ENCODE results near the gene TMEFF1.

TMEFF1 gene

GRCh38 chr9:100567856-100568255 lies 94.9 kb downstream of the TMEFF1 start:
- DNase-seq (ENCODE audit: low spot score) (no peak), FAIRE-seq (no peak)

GRCh38 chr9:100573655-100574260 lies 100.8 kb downstream of the TMEFF1 start:
- no peak for DNase-seq (ENCODE audit: low spot score)
- FAIRE-seq = no peak

DNA sequence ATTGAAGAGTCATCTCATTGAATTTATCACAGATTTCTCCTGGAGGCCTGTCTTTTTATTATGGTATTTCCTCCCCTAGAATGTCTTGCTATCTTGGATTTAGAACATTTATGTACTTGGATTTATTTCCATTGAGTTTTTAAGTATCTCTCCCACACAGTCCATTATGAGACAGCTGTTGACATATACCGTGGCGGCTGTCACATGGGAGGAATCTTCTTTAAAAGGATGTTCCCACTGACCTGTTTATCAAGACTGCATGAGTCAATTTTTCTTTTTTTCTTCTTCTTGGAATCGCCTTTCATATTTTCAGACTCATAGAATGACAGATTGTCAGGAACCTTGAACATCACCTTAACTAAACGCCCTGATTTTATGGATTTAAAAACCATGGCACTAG lies 102.1 kb downstream of the TMEFF1 start:
- no peak for DNase-seq (ENCODE audit: low spot score)
- FAIRE-seq = no peak

DNA sequence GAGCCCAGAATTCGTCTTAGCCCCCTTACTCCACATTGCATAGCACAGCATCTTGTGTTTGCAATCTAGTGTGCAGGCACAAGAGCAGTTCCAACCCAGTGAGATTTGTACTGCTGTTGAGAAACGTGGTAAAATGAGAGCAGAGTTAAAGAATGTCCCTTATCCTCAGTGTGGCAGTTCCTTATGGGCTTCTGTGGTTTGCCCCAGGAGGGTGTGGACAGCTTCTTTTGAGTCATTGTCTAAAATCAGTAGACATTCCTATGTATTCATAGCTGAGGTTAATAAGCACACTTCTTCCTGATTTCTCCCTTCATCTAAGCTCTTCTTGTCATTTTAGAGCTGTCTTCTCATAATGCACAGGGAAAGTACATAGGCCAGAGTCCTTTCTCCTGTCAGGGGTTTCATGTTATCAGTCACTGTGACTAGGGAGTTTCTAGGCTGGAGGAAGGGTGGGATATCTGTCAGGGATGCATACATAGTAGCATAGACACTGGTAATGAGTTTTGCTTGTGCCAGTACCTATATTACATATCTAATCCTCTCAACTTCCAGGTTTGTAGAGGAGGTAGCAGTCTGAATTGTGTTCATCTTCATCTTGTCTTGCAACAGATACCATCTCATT lies 102.9 kb downstream of the TMEFF1 start:
- FAIRE-seq (no peak), DNase-seq (ENCODE audit: low spot score) (no peak)

DNA sequence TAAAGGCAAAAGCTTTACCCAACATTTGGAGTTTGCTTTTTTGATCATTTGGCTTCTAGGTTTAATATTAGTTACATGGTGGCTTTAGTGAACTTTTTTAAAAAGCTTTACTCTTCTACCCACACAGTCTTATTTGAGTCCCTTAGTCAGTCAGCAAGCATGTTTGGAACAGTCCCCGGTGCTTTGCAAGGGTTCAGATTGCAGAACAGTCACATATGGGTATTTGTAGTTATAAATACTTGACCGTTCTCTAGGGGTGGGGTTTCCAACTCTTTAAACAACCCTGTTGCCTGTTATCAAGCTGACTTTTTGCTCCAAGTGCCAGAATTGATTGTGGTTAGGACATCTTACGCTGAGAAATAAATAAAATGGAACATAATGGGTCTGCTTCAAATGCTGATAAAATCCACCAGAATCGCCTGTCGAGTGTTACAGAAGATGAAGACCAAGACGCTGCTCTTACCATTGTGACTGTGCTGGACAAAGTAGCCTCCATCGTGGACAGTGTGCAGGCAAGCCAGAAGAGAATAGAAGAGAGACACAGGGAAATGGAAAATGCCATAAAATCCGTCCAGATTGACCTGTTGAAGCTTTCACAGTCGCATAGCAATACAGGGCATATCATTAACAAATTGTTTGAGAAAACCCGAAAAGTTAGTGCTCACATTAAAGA lies 105.0 kb downstream of the TMEFF1 start, which contains the start of gene CAVIN4:
CAVIN4 (plus strand) TSS at position 304 of the 673 bp plus-strand sequence; CDS start at position 369, 65 bp downstream.
- no peak for DNase-seq (ENCODE audit: low spot score)
- FAIRE-seq = no peak

GRCh38 chr9:100578610-100579009 lies 105.7 kb downstream of the TMEFF1 start:
- FAIRE-seq = no peak

GRCh38 chr9:100579665-100580064 lies 106.7 kb downstream of the TMEFF1 start:
- DNase-seq (ENCODE audit: low spot score) = no peak
- FAIRE-seq = no peak

More at GRCh38 chr9:100578610-100579009, 105.7 kb downstream of the TMEFF1 start:
- no peak for DNase-seq (ENCODE audit: low spot score)

GRCh38 chr9:100580257-100580656 lies 107.3 kb downstream of the TMEFF1 start:
- FAIRE-seq (no peak), DNase-seq (ENCODE audit: low spot score) (no peak)

DNA sequence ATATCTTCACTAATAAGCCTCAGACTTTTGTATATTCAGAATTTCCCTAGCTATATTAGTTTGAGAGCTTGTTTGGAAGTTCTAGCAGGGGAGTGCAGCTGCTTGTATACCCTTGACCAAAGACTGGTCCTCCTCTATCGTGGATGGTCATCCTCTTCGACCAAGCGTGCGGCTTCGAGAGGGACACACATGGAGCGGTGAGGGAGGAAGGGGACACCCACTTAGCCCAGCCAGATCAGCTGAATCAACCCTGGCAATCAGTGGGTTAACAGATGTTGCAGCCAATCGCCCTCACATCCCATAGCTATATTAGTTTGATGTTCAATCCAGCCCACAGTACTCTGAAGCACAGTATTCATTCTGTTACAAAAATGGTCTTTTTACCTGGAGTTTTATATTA lies 108.1 kb downstream of the TMEFF1 start:
- FAIRE-seq (no peak), DNase-seq (ENCODE audit: low spot score) (no peak)

DNA sequence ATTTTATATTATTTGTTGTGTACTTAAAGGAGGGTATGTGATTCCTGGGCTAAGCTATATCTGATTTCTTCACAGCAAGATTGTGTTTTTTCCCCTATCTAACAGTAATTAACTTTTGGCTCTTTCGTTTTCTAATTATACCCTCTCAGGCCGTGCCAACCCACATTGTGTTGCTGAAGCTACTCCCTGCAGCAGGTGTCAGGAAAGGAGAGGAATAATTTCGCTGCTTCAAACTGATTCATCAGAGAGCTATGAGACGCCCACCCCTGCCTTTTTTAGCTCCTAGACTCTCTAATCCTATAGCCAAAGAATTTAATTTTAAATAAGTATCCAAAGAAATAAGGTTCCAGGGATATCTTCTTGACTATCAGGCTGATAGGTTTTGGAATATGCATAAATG lies 108.7 kb downstream of the TMEFF1 start:
- FAIRE-seq (no peak), DNase-seq (ENCODE audit: low spot score) (no peak)

DNA sequence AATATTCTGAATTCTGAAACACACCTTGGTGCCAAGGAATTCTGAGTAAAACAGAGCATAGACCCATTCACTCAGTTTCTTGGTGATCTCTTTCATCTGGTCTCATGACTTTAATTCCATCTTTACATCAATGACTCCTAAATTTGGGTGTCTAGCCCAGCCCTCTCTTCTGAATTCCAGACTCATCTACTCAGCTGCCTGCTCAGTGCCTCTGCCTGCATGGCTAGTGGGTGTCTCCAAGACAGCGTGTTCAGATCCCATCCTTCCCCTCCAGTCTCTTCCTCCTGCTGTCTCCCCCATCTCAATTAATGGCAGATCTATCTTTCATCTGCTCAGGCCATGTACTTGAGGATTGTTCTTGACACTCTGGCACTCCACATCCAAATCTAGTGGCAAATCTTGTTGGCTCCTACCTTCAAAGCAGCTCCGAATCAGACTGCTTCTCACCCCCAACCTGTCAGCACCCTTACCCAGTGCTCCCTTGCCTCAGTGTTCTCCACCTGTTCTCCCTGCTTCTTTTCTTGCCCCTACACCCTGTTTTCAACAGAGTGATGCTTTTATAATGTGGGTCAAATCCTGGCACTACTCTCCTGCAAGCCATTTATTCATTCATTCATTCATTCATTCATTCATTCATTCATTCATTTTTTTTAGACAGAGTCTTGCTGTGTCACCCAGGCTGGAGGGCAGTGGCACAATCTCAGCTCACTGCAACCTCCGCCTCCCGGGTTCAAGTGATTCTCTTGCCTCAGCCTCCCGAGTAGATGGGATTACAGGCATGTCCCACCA lies 110.3 kb downstream of the TMEFF1 start:
- no peak for DNase-seq (ENCODE audit: low spot score)
- no peak for FAIRE-seq

- FAIRE-seq = no peak
- no peak for DNase-seq (ENCODE audit: low spot score)
These were observed 112.0 kb downstream of the TMEFF1 start for GRCh38 chr9:100584951-100585350.

DNA sequence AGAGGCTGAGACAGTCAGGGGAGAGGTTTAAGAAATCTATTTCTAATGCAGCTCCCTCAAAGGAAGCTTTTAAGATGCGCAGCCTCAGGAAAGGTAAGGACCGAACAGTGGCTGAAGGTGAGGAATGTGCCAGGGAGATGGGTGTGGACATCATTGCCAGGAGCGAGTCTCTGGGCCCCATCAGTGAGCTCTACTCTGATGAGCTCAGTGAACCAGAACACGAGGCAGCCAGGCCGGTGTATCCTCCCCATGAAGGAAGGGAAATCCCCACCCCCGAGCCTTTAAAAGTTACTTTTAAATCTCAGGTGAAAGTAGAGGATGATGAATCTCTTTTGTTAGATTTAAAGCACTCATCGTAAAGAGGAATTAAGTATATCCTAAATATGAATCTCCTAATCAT lies 113.1 kb downstream of the TMEFF1 start:
- FAIRE-seq = no peak

GRCh38 chr9:100587375-100587774 lies 114.4 kb downstream of the TMEFF1 start:
- DNase-seq (ENCODE audit: low spot score) = no peak
- FAIRE-seq = no peak

More for the DNA sequence above, 113.1 kb downstream of the TMEFF1 start:
- DNase-seq (ENCODE audit: low spot score) = no peak

DNA sequence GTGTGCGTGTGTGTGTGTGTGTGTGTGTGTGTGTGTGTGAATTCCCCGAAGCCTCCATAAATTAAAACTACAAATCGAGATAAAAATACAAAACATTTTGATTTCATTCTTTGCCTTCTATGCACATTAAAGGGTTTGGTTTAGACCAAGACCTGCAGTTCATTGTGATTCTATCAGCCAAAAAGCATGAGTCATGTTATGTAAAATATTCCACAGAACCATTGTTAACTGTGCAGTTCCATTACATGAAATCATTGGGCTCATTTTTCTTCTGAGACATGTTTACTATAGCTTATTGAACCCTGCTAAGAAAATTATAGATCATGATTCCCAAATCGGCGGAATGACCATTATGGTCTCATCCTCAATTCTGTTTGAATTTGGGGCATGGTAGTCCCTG lies 116.6 kb downstream of the TMEFF1 start:
- DNase-seq (ENCODE audit: low spot score) (no peak), FAIRE-seq (no peak)

DNA sequence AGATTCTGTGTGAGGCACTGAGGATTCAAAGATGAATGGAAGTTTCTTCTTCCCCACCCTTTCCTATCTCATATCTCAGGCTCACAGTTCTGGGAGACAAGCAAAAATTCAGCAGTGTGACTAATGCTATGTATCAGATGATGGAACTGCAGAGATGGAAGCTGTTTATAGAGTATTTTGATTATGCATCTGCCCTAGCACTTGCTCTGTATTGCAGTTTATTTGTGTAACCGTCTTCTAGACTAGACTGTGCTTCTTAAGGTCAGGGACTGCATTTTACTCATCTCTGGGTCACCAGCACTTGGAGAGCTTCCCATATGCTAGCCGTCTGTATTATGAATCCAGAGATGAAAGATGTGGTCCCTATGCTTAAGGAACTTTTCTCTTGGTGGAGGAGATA lies 117.5 kb downstream of the TMEFF1 start:
- DNase-seq (ENCODE audit: low spot score) = no peak
- FAIRE-seq = no peak

GRCh38 chr9:100591139-100591538 lies 118.2 kb downstream of the TMEFF1 start:
- DNase-seq (ENCODE audit: low spot score) (no peak), FAIRE-seq (no peak)

DNA sequence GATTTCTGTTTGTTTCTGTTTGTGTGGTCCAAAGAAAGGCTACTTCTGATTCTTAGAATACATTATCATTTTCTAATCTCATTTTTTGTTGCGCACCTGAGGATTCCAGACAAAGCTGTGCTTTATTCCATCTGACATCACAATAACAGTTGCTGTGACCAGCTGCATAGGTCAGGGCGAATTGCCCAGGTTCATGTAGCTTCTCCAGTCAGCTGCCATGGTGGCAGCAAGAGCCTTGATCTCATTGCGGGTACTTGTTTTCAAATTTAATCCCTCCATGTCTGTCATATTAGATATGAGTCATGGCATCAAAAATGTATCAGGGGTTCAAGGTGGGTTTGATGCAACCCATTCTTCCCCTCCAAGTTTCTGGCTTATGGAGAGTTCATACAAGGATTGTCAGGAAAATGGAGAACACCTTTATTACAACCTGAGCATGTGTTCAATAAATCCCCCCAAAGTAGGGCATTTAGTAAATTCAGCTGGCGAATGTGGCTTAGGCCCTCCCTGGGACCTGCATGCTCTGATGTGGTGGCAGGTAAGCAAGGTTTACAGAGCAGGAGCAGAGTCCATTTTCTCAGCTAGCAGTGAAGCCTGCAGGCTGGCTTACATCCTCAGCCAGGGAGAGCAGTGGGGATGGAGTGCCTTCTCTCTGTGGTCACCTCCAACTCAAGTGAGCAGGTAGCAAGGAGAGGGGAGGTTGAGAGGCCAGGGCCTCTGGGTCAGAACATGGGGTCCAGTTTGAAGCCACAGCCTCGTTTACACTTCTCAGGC lies 118.9 kb downstream of the TMEFF1 start:
- FAIRE-seq (no peak), DNase-seq (ENCODE audit: low spot score) (no peak)

GRCh38 chr9:100595391-100596199 lies 122.6 kb downstream of the TMEFF1 start:
- DNase-seq (ENCODE audit: low spot score) (peak; percentile 51), FAIRE-seq (peak; percentile 79)

- no peak for FAIRE-seq
- no peak for DNase-seq (ENCODE audit: low spot score)
These were observed 124.3 kb downstream of the TMEFF1 start for GRCh38 chr9:100597236-100597635.

All from urothelium cell line (cell line).